ENCODE data around the gene CUL3.

DNA sequence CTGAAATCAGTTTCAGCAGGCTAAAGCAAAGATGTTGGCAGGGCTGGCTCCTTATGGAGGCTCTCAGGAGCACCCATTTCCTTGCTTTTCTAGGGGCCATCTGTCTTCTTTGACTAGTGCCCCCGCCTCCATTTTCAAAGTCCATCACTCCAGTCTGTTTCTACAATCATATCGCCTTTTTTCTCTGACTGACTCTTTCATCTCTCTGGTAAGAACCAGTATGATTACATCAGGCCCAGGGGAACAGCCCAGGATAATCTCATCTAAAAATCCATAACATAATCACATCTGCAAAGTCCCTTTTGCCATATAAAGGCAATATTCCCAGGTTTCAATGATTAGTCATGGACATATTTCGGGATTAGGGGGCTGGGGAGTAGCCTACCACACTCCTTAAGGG, 57.0 kb downstream of the CUL3 start:
- TF ChIP-seq POLR2A (IDR thresholded peaks at IDR 0.05) (no peak), POLR2AphosphoS5 (IDR thresholded peaks at IDR 0.05) (no peak), EP300 (IDR thresholded peaks at IDR 0.05) (no peak)
- TF ChIP-seq, protein P1, sequence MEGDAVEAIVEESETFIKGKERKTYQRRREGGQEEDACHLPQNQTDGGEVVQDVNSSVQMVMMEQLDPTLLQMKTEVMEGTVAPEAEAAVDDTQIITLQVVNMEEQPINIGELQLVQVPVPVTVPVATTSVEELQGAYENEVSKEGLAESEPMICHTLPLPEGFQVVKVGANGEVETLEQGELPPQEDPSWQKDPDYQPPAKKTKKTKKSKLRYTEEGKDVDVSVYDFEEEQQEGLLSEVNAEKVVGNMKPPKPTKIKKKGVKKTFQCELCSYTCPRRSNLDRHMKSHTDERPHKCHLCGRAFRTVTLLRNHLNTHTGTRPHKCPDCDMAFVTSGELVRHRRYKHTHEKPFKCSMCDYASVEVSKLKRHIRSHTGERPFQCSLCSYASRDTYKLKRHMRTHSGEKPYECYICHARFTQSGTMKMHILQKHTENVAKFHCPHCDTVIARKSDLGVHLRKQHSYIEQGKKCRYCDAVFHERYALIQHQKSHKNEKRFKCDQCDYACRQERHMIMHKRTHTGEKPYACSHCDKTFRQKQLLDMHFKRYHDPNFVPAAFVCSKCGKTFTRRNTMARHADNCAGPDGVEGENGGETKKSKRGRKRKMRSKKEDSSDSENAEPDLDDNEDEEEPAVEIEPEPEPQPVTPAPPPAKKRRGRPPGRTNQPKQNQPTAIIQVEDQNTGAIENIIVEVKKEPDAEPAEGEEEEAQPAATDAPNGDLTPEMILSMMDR (IDR thresholded peaks at IDR 0.05) = no peak

All from stomach (tissue), 4 donors.